Gastroesophageal sphincter (tissue), 3 donors: ENCODE data around the gene TGIF1.

Experiments used
- CTCF ChIP-seq, 4 experiments: fragments of 200-600 bp in 2 of 4; fragments of 450-650 bp in 2 of 4; sonication (generic) in 1 of 4; IDR thresholded peaks; one replicate each; pipeline ENCODE4 v1.5.1; 2017 to 2019; ENCODE audit warnings: antibody characterized with exemption in 4 of 4, mild to moderate bottlenecking in 2 of 4, moderate library complexity in 2 of 4
- EP300 ChIP-seq: sonication (generic); formaldehyde crosslinking; IDR thresholded peaks from one replicate; pipeline ENCODE4 v1.6.1; 2017; ENCODE audit warnings: antibody characterized with exemption, mild to moderate bottlenecking
- POLR2A ChIP-seq, 2 donors: fragments of 450-650 bp; IDR thresholded peaks; one replicate each; pipeline ENCODE4 v1.6.1; 2017; ENCODE audit warnings: antibody characterized with exemption in 2 of 2, mild to moderate bottlenecking in 2 of 2, moderate library complexity in 1 of 2
- POLR2AphosphoS5 ChIP-seq: sonication (generic); formaldehyde crosslinking; IDR thresholded peaks from one replicate; pipeline ENCODE4 v1.6.1; 2017; ENCODE audit warnings: antibody characterized with exemption

- TF ChIP-seq CTCF (IDR thresholded peaks at IDR 0.05) (no peak), POLR2A (IDR thresholded peaks at IDR 0.05) (no peak), POLR2AphosphoS5 (no peak), EP300 (no peak)
Observed at GRCh38 chr18:3456686-3457069, 6.7 kb downstream of the TGIF1 start.
